Adrenal gland (tissue), 5 donors: Measurements from ENCODE around the gene CACNA1B.

Experiments
- CTCF ChIP-seq, 6 experiments: fragments of 450-650 bp in 4 of 6; fragments of 200-600 bp in 2 of 6; sonication (generic) in 1 of 6; IDR thresholded peaks; 1 replicate in 5 of 6; 2 replicates in 1 of 6; pipeline versions ENCODE4 v1.5.1 to v1.8.0; 2016 to 2021; ENCODE audit warnings: antibody characterized with exemption in 6 of 6, mild to moderate bottlenecking in 2 of 6, moderate library complexity in 1 of 6
- POLR2A ChIP-seq, 2 donors: fragments of 450-650 bp; IDR thresholded peaks; one replicate each; pipeline ENCODE4 v1.6.1; 2017; ENCODE audit warnings: antibody characterized with exemption in 2 of 2, mild to moderate bottlenecking in 2 of 2, moderate library complexity in 1 of 2
- donor health status: DM: no; HTN: no; CAD: no.

GRCh38 chr9:138071731-138072130 lies 194.1 kb downstream of the CACNA1B start:
- TF ChIP-seq CTCF (IDR thresholded peaks at IDR 0.05) (no peak), POLR2A (IDR thresholded peaks at IDR 0.05) (no peak)
